Measurements from ENCODE around the gene CARD16.
"Not testable (repeated sequence)": the region's sequence is repeated elsewhere in the genome, so short reads cannot be mapped to it uniquely, and the experiment has no call there.

Gene CARD16

GRCh38 chr11:105044557-105045524 is at the start of gene CARD16:
CARD16 (minus strand) TSS chr11:105045335; CDS start chr11:105045297, 38 bp downstream.
- not testable (repeated sequence) for H3K4me1 ChIP-seq (ENCODE audit: control insufficient read depth, insufficient read depth, low read length); H3K9ac ChIP-seq (ENCODE audit: low read length); H3K4me3 ChIP-seq (ENCODE audit: low read depth, low read length); H3K27me3 ChIP-seq (ENCODE audit: control insufficient read depth, insufficient read depth, low read length); H3K27ac ChIP-seq (ENCODE audit: low read depth, low read length); H3K36me3 ChIP-seq (ENCODE audit: control insufficient read depth, insufficient read depth, low read length); H3K9me3 ChIP-seq (ENCODE audit: control insufficient read depth, insufficient read depth, low read depth, low read length)

- Histone ChIP-seq H3K27ac (ENCODE audit: low read depth, low read length) (no peak overlapping the region), H3K9me3 (ENCODE audit: control insufficient read depth, insufficient read depth, low read depth, low read length) (no peaks in the 10 kb centered on the region), H3K4me3 (ENCODE audit: low read depth, low read length) (no peak overlapping the region), H3K27me3 (ENCODE audit: control insufficient read depth, insufficient read depth, low read length) (no peaks in the 10 kb centered on the region), H3K36me3 (ENCODE audit: control insufficient read depth, insufficient read depth, low read length) (no peaks in the 10 kb centered on the region), H3K9ac (ENCODE audit: low read length) (no peak overlapping the region), H3K4me1 (ENCODE audit: control insufficient read depth, insufficient read depth, low read length) (no peaks in the 10 kb centered on the region)
Measured at GRCh38 chr11:105092256-105093239, 47.4 kb upstream of the CARD16 start.

GRCh38 chr11:105081412-105082150 is 36.4 kb upstream of the CARD16 start:
- no peak overlapping the region for H3K4me3 ChIP-seq (ENCODE audit: low read depth, low read length)
- no peaks in the 10 kb centered on the region for H3K36me3 ChIP-seq (ENCODE audit: control insufficient read depth, insufficient read depth, low read length)
- H3K27me3 ChIP-seq (ENCODE audit: control insufficient read depth, insufficient read depth, low read length): no peaks in the 10 kb centered on the region
- H3K9me3 ChIP-seq (ENCODE audit: control insufficient read depth, insufficient read depth, low read depth, low read length): no peaks in the 10 kb centered on the region
- H3K4me1 ChIP-seq (ENCODE audit: control insufficient read depth, insufficient read depth, low read length): peaks cover 21% of the 10 kb centered on the region; the same call in 1 of the 2 replicates
- no peak overlapping the region for H3K9ac ChIP-seq (ENCODE audit: low read length)
- H3K27ac ChIP-seq (ENCODE audit: low read depth, low read length): no peak overlapping the region

GRCh38 chr11:105080171-105080906 is 35.2 kb upstream of the CARD16 start:
- H3K36me3 ChIP-seq (ENCODE audit: control insufficient read depth, insufficient read depth, low read length); H3K4me3 ChIP-seq (ENCODE audit: low read depth, low read length); H3K9ac ChIP-seq (ENCODE audit: low read length); H3K27me3 ChIP-seq (ENCODE audit: control insufficient read depth, insufficient read depth, low read length); H3K27ac ChIP-seq (ENCODE audit: low read depth, low read length); H3K9me3 ChIP-seq (ENCODE audit: control insufficient read depth, insufficient read depth, low read depth, low read length): not testable (repeated sequence)
- H3K4me1 ChIP-seq (ENCODE audit: control insufficient read depth, insufficient read depth, low read length): peaks cover 21% of the 10 kb centered on the region; the same call in 1 of the 2 replicates

DNA sequence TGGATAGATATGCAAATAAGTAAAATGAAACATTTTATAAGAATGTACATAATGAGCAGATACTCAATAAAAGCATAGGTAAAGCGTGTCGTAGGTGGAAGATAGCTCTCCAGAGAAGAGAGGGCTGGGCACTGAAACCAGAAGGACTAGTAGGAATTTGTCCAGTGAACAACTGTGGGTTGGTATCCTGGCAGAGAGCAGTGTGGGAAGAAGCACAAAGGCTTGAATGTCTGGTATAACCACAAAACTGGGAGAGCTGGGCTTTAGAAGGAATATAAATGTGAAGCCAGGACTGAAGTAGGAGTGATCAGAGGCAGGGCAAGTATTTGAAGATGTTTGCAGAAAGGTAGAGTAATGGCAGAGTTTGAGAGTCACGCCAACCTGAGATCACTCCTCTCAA is 33.1 kb upstream of the CARD16 start:
- no peaks in the 10 kb centered on the region for H3K36me3 ChIP-seq (ENCODE audit: control insufficient read depth, insufficient read depth, low read length)
- no peak overlapping the region for H3K9ac ChIP-seq (ENCODE audit: low read length)
- no peak overlapping the region for H3K27ac ChIP-seq (ENCODE audit: low read depth, low read length)
- no peaks in the 10 kb centered on the region for H3K9me3 ChIP-seq (ENCODE audit: control insufficient read depth, insufficient read depth, low read depth, low read length)
- H3K4me1 ChIP-seq (ENCODE audit: control insufficient read depth, insufficient read depth, low read length): peaks cover 21% of the 10 kb centered on the region; the same call in 1 of the 2 replicates
- no peak overlapping the region for H3K4me3 ChIP-seq (ENCODE audit: low read depth, low read length)
- H3K27me3 ChIP-seq (ENCODE audit: control insufficient read depth, insufficient read depth, low read length): no peaks in the 10 kb centered on the region

GRCh38 chr11:105077141-105077790 is 32.1 kb upstream of the CARD16 start:
- H3K36me3 ChIP-seq (ENCODE audit: control insufficient read depth, insufficient read depth, low read length): not testable (repeated sequence)

GRCh38 chr11:105074166-105074530 is 29.0 kb upstream of the CARD16 start:
- Histone ChIP-seq H3K9me3 (ENCODE audit: control insufficient read depth, insufficient read depth, low read depth, low read length) (no peaks in the 10 kb centered on the region), H3K36me3 (ENCODE audit: control insufficient read depth, insufficient read depth, low read length) (no peaks in the 10 kb centered on the region)

More at GRCh38 chr11:105077141-105077790, 32.1 kb upstream of the CARD16 start:
- not testable (repeated sequence) for H3K27me3 ChIP-seq (ENCODE audit: control insufficient read depth, insufficient read depth, low read length); H3K27ac ChIP-seq (ENCODE audit: low read depth, low read length); H3K4me3 ChIP-seq (ENCODE audit: low read depth, low read length); H3K9me3 ChIP-seq (ENCODE audit: control insufficient read depth, insufficient read depth, low read depth, low read length); H3K9ac ChIP-seq (ENCODE audit: low read length)
- H3K4me1 ChIP-seq (ENCODE audit: control insufficient read depth, insufficient read depth, low read length): peaks cover 21% of the 10 kb centered on the region; the same call in 1 of the 2 replicates

GRCh38 chr11:105073456-105074165 is 28.5 kb upstream of the CARD16 start:
- no peak overlapping the region for H3K4me3 ChIP-seq (ENCODE audit: low read depth, low read length)
- no peaks in the 10 kb centered on the region for H3K9me3 ChIP-seq (ENCODE audit: control insufficient read depth, insufficient read depth, low read depth, low read length)
- H3K4me1 ChIP-seq (ENCODE audit: control insufficient read depth, insufficient read depth, low read length): no peaks in the 10 kb centered on the region
- H3K27me3 ChIP-seq (ENCODE audit: control insufficient read depth, insufficient read depth, low read length): no peaks in the 10 kb centered on the region
- no peak overlapping the region for H3K9ac ChIP-seq (ENCODE audit: low read length)
- no peaks in the 10 kb centered on the region for H3K36me3 ChIP-seq (ENCODE audit: control insufficient read depth, insufficient read depth, low read length)
- no peak overlapping the region for H3K27ac ChIP-seq (ENCODE audit: low read depth, low read length)

More at GRCh38 chr11:105074166-105074530, 29.0 kb upstream of the CARD16 start:
- Histone ChIP-seq H3K27me3 (ENCODE audit: control insufficient read depth, insufficient read depth, low read length) (no peaks in the 10 kb centered on the region), H3K27ac (ENCODE audit: low read depth, low read length) (no peak overlapping the region), H3K4me3 (ENCODE audit: low read depth, low read length) (no peak overlapping the region), H3K9ac (ENCODE audit: low read length) (no peak overlapping the region), H3K4me1 (ENCODE audit: control insufficient read depth, insufficient read depth, low read length) (no peaks in the 10 kb centered on the region)

- not testable (repeated sequence) for H3K27me3 ChIP-seq (ENCODE audit: control insufficient read depth, insufficient read depth, low read length); H3K4me1 ChIP-seq (ENCODE audit: control insufficient read depth, insufficient read depth, low read length); H3K4me3 ChIP-seq (ENCODE audit: low read depth, low read length); H3K36me3 ChIP-seq (ENCODE audit: control insufficient read depth, insufficient read depth, low read length); H3K9me3 ChIP-seq (ENCODE audit: control insufficient read depth, insufficient read depth, low read depth, low read length); H3K27ac ChIP-seq (ENCODE audit: low read depth, low read length); H3K9ac ChIP-seq (ENCODE audit: low read length)
Measured at GRCh38 chr11:105072080-105072479, 26.9 kb upstream of the CARD16 start.
